Measurements from ENCODE around the gene TMEM233.

- peak; percentile 64 to 88 (median 83) for TF ChIP-seq CTCF (IDR thresholded peaks at IDR 0.05)
- TF ChIP-seq POLR2A (IDR thresholded peaks at IDR 0.05), result no peak
These were observed 48.6 kb upstream of the TMEM233 start for GRCh38 chr12:119544765-119545625.

Data from esophagus squamous epithelium (tissue), 4 donors.